ENCODE measurements around the gene LCE7A.

The LCE7A gene

GRCh38 chr1:152859696-152860095, at the start of gene LCE7A:
Gene LCE7A (plus strand): TSS chr1:152859996. CDS start chr1:152860698, 702 bp downstream.
- DNase-seq, result no peak

- DNase-seq, result no peak
Measured at GRCh38 chr1:152811050-152811449, 48.7 kb upstream of the LCE7A start.

- DNase-seq, result no peak
Measured at GRCh38 chr1:152811671-152812070, 48.1 kb upstream of the LCE7A start, which contains the start of gene LCE1B. Gene LCE1B (plus strand): TSS chr1:152811971. CDS start chr1:152812447, 476 bp downstream.

GRCh38 chr1:152817309-152817708, 42.5 kb upstream of the LCE7A start:
- no peak for DNase-seq

- no peak for DNase-seq
Measured at GRCh38 chr1:152823294-152823693, 36.5 kb upstream of the LCE7A start.

DNA sequence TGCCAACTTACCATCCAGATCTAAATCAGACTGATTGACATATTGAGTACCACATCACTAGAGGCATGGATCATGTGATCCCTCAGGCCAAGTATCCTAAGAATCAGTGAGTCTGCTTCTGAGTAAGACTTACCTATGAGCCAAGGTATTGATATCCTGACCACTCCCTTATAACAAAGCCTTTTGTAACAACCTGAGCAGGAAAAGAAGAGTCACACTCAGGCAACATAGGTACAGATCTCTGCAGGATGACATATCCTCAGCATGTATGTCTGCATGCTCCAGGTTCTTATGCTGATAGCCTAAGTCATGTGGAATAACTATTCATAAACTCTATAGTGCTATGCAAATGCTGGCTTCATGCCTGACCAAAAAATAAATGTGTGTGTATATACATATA, 34.8 kb upstream of the LCE7A start:
- DNase-seq, result no peak

DNA sequence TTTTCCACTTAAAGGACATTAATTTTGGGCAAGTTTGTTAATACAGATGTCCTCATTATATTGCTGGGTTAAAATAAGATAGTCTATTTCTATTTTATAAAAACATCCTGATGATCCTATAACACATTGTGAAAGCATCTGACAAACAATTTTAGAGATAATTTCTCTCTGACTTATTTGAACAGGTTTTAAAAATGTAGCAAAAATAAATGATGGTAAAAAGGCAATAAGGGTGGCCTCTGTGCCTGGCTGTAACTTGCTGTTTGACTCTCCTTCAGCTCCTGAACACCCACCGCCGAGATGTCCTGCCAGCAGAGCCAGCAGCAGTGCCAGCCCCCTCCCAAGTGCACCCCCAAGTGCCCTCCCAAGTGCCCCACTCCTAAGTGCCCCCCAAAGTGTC, 32.6 kb upstream of the LCE7A start, which contains the start of gene LCE1A:
TSS of gene LCE1A (plus strand) at position 301 of the 400 bp plus-strand sequence. CDS start at position 301, 0 bp downstream.
- DNase-seq, result no peak

DNA sequence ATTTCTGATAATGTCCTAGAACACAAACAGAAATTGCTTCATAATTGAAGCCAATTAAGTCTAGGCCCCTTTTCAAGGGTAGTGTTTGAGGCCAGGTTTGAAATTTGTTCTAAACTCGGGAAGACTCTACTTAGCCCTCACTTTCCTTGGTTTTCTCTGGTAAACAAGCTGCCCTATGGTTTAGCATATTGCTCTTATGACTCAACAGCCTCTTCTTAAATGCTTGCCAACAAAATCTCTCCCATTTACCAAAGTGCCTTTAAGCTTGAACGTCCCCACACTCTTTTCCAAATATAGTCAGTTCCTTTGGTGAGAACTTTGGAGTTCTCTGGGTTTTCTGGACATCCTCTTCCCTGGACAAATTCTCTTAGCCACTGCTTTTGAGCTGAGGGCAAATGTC, 22.9 kb upstream of the LCE7A start:
- DNase-seq, result no peak

DNA sequence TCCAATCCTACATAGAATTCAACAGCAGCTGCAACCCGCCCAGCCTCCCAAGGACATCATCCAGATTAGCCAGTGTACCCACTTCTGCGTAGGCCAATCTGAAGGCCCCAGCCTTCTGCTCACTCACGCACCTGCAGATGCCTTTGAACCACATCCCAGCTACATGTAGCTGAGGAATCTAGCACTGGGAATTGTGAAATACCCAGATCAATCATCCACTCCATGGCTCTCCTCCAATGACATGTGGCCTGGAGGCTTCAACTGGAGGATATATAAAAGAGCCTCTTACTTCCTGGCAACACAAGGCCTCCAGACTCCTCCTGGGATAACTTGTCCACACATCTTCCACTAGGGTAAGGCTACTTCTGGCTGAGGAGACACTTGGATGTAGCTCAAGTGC, 17.2 kb upstream of the LCE7A start, which contains the start of gene LCE6A:
TSS of gene LCE6A (plus strand) at position 301 of the 400 bp plus-strand sequence. CDS start 665 bp downstream, outside the sequence.
- no peak for DNase-seq

DNA sequence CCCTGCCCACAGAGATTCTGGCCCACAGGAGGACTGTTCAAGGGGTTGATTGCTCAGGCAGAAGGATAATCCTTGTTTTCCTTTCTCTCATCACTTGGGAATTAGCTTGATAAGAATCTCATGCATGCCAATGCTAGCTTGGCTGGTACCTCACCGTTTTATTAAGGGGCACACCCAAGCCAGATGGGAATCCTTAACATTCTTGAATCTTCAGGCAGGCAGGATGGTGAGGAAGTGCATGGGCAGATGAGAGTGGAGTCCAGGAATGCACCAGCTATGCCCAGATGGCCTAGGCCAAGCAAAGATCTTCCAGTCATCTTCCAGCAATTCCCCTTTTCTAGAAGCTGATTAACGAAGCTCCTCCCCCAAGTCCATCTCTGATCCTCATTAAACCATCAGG, 4.1 kb upstream of the LCE7A start:
- no peak for DNase-seq

- DNase-seq, result no peak
Measured at GRCh38 chr1:152858062-152858461, 1.7 kb upstream of the LCE7A start.

GRCh38 chr1:152860129-152860528, 333 bp downstream of the LCE7A start:
- DNase-seq, result no peak

- DNase-seq, result no peak
Measured at GRCh38 chr1:152861374-152861773, 1.6 kb downstream of the LCE7A start.

DNA sequence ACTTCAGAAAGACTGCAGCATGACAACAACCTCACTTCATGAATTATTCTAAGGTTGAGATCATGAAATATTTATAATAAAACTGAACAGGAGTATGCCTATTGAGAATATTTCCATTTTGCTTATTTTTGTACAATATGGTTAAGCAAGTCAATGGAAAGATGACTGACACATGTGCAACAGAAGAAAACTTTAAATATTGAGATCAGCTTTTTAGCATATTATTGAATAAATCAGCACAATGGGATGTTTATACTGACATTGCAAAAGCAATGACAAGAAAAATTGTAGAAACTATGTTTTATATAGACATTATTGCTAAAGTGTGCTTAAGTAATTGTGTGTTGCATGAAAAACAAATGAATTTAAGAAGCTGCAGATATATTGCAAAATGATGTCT, 4.6 kb downstream of the LCE7A start:
- DNase-seq, result no peak

DNA sequence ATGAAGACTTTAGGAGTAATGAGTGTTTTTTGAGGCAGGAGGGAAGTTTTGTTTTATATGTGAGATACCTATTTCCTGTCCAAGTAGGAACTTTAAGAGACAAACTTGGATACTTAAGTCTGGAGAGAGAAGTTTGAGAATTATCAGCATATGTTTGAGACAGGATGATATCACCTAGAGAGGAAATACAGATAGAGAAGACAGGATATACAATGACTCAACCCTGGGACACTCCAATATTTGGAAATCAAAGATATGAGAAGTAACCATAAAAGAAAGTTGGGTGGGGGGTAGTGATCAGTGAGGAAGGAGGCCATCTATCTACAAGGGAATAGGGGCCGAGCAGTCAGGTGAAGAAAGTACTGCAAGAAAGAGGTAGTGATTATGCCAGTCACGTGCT, 6.5 kb downstream of the LCE7A start:
- DNase-seq, result no peak

DNA sequence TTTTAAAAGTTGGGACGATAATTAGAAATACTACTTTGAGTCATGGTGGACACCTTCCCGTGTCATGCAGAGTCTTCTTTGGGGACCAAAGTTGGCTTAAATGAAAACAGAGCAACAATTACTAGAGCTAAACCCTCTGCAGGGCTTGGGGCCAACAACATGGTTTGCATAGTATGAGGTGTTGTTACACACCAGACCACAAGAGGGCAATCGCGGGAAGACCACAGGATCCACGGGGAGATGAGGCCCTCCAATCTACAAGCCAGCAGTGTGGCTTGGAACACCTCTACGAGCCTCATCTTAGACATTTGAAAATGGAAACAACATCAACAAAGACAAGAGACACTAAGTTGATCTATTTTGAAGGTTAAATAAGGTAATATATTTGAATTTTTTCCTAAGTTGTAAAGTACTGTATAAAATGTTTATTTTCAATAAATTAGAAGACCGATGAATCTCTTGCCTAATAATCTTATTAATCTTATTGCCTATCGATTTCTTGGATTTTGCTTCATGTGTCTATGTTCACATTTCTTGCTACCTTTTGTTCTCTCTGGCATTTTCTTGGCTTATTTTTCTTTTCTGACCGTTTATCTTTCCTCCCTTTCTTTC, 10.1 kb downstream of the LCE7A start:
- peak; percentile 54 for DNase-seq

DNA sequence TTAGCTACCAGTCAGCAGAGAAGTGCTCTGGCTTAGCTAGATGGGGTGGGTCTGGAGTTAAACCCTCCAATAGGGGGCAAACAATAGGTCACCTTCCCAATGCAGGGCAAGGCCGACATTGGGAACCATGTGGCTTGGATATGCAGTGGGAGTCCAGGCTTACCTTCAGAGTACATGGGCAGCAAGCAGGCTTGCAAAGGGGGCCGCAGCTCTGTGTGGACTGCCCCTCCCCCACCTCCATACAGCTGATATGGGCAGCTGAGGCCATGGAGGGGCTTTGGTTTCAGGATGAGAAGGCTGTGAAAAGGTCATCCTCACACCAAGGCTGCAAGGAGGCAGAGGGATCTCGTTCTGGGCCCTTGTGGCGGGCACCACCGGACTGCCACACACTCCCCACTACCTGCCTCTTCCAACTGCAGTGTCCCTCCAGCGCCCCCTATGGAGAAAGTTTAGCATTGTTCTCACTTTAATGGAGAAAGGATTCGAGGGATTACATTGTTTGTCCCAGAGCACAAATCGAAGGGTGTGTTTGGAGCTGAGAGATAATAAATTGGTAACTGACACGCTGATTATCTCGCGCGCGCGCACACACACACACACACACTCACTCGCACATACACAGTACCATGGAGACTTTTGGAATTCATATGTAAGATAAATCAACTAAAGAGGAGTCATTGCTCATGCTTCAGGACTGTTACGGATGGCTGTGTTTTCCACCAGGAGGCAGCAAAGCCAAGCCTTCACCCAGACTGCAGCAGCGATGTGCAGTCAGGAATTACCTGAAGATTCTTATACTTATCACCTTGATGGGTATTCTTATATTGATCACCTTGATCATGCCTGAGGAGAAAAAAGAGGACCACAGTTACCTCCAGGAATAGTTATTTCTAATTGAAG, 11.3 kb downstream of the LCE7A start:
- no peak for DNase-seq

- DNase-seq, result no peak
Measured at GRCh38 chr1:152871731-152872126, 11.9 kb downstream of the LCE7A start.

- DNase-seq, result no peak
Measured at GRCh38 chr1:152873495-152873894, 13.7 kb downstream of the LCE7A start.

DNA sequence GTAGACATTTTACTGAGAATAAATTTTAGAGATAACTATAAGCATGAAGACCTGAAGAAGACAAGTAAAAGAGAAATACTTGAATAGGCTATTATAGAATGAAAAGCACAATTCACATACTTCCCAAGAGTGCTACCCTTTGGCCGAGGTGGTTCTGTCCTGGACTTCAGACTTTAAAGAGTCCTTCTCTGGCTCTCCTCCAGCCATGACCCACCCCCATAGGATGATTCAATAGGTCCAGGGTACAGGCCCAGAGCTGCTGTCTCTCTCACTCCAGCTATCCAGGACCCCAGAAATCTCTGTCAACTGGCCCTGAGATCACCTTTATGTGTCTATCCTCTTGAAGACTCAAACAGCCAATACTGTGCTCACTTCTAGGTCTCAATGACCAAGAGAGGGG, 17.0 kb downstream of the LCE7A start:
- DNase-seq, result no peak

- DNase-seq, result no peak
Measured at GRCh38 chr1:152878042-152878441, 18.2 kb downstream of the LCE7A start, which contains the start of gene SMCP. Gene SMCP (plus strand): TSS chr1:152878322. CDS start chr1:152884423, 6,101 bp downstream.

GRCh38 chr1:152879559-152880198, 19.9 kb downstream of the LCE7A start:
- no peak for DNase-seq

DNA sequence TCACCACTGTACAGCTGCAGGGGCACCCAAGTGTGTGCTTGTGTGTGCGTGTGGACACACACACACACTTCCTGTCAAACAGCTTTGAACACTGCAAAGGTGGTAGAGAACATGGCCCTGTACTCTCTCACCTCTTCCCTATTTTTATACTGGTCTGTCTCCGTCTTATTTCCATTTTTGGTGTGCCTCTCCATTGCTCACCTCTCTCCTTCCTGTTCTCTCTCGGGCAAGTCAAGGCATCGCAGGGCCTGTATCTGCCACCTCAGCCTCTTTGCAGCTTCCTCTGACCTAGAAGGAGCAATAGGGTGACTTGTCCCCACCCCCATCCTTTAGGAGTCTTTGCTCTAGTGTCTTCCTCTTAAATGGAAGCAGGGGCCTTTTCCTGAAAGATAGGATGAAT, 20.5 kb downstream of the LCE7A start:
- DNase-seq, result no peak

All from activated naive CD4-positive, alpha-beta T cell treated with Interleukin-2 at 50 U/mL for 16 hours (primary cell).